ENCODE results near the gene P2RY1. TPM values are rescaled to one million over a fixed set of nuclear protein-coding genes. Genes with fewer than 3 reads are reported as not detected.

P2RY1 gene
- total and polyA plus RNA-seq, 2 of the 4 experiments (the other 2 are of a cell fraction) = not detected

- no peak for ATAC-seq (ENCODE audit: low read depth)
- POLR2A ChIA-PET (ENCODE audit: unreplicated experiment) = no interaction called here
Observed at GRCh38 chr3:152874896-152875749, 40.2 kb downstream of the P2RY1 start.

More at GRCh38 chr3:152874896-152875749, 40.2 kb downstream of the P2RY1 start:
- Histone ChIP-seq H2BK15ac (ENCODE audit: low read depth, low read length) (no peak overlapping the region), H2BK120ac (ENCODE audit: low read depth, low read length) (no peak overlapping the region), H2AK9ac (replicated peaks; ENCODE audit: low read depth, low read length, poor library complexity) (no peak overlapping the region), H3K4me1 (ENCODE audit: control insufficient read depth, insufficient read depth, low read length) (no peaks in the 10 kb centered on the region), H3K4me2 (ENCODE audit: low read depth, low read length) (no peak overlapping the region), H3K56ac (ENCODE audit: extremely low read depth, insufficient read depth, low read length) (no peak overlapping the region), H4K5ac (ENCODE audit: low read depth, low read length) (no peak overlapping the region), H3K27me3 (ENCODE audit: control insufficient read depth, insufficient read depth, low read length) (no peaks in the 10 kb centered on the region), H3K9ac (ENCODE audit: low read depth, low read length) (no peak overlapping the region), H4K20me1 (ENCODE audit: insufficient read depth, low read length) (no peaks in the 10 kb centered on the region), H3K18ac (ENCODE audit: low read depth, low read length) (no peak overlapping the region), H3K9me3 (ENCODE audit: control insufficient read depth, insufficient read depth, low read length) (no peaks in the 10 kb centered on the region), H3K9me1 (ENCODE audit: insufficient read depth, low read length) (no peaks in the 10 kb centered on the region), H3K79me1 (ENCODE audit: low read depth in 1 of 2, low read length in 2 of 2) (no peaks in the 10 kb centered on the region), H4K8ac (ENCODE audit: low read depth in 2 of 2, low read length in 2 of 2) (no peak overlapping the region), H3K4ac (ENCODE audit: low read depth, low read length) (no peak overlapping the region), H3K23ac (ENCODE audit: low read depth, low read length) (no peak overlapping the region), H3K27ac (ENCODE audit: insufficient read depth, low read length) (no peak overlapping the region), H4K91ac (ENCODE audit: insufficient read depth, low read depth, low read length) (no peak overlapping the region), H2AK5ac (ENCODE audit: low read depth, low read length) (no peak overlapping the region), H2BK5ac (ENCODE audit: low read depth, low read length, poor library complexity, severe bottlenecking) (no peak overlapping the region), H2BK20ac (ENCODE audit: low read depth, low read length) (no peak overlapping the region), H3K36me3 (ENCODE audit: control insufficient read depth, insufficient read depth, low read length) (no peaks in the 10 kb centered on the region), H2AFZ (replicated peaks; ENCODE audit: low read length, poor library complexity) (no peak overlapping the region), H3K4me3 (ENCODE audit: insufficient read depth, low read depth, low read length) (no peak overlapping the region), H3K14ac (replicated peaks; ENCODE audit: low read depth, low read length) (no peak overlapping the region)
- no TSS peak for BruUV-seq (replicated peaks)
- in situ Hi-C loops (cut with MboI; ENCODE audit: low sequenced_read_pairs) = no loop called here
- dilution Hi-C loops (cut with HindIII; ENCODE audit: low sequenced_read_pairs, unreplicated experiment) = no loop called here
- no peak for DNase-seq
- intact Hi-C loops (cut with micrococcal nuclease) = no loop called here
- TF ChIP-seq CHD1 (IDR thresholded peaks at IDR 0.05; ENCODE audit: low read depth, low read length) (no peak), BHLHE40 (IDR thresholded peaks at IDR 0.05; ENCODE audit: low read depth, low read length) (no peak), SMC3 (IDR thresholded peaks at IDR 0.05; ENCODE audit: low read depth, low read length) (no peak), NFE2L2 (IDR thresholded peaks at IDR 0.05; ENCODE audit: low read depth, low read length) (no peak), CEBPB (IDR thresholded peaks at IDR 0.05; ENCODE audit: low read depth, low read length) (no peak), RAD21 (IDR thresholded peaks at IDR 0.05; ENCODE audit: low read length) (no peak), FOS (IDR thresholded peaks at IDR 0.05; ENCODE audit: low read depth, low read length) (no peak), ELK1 (IDR thresholded peaks at IDR 0.05; ENCODE audit: borderline replicate concordance, low read depth, low read length) (no peak), RCOR1 (IDR thresholded peaks at IDR 0.05; ENCODE audit: insufficient replicate concordance, low read length) (no peak), RFX5 (IDR thresholded peaks at IDR 0.05; ENCODE audit: low read depth, low read length) (no peak), MXI1 (IDR thresholded peaks at IDR 0.05; ENCODE audit: borderline replicate concordance, low read depth, low read length) (no peak), MAZ (IDR thresholded peaks at IDR 0.05; ENCODE audit: borderline replicate concordance, low read depth, low read length) (no peak), CTCF (conservative IDR thresholded peaks at IDR 0.05; ENCODE audit: low read depth, low read length) (no peak), MAFK (IDR thresholded peaks at IDR 0.05; ENCODE audit: low read depth, low read length) (no peak), POLR2A (IDR thresholded peaks at IDR 0.05; ENCODE audit: low read depth, low read length) (no peak), USF2 (IDR thresholded peaks at IDR 0.05; ENCODE audit: low read depth, low read length) (no peak)
- CTCF ChIA-PET = no interaction called here
